Stomach smooth muscle (tissue), 2 donors: ENCODE results near the gene WDR35.
A peak's percentile ranks its signal among the peaks of the same experiment; 100 is the strongest.

ENCODE experiments used
- H3K27ac ChIP-seq: one replicate; pipeline ENCODE4 v1.7.0; 2013; ENCODE audit warnings: mild to moderate bottlenecking, low read length, inconsistent platforms
- H3K27me3 ChIP-seq, 2 donors: one replicate each; pipeline ENCODE4 v1.7.0; 2013; ENCODE audit warnings: low read length in 2 of 2; ENCODE audit not compliant: insufficient read depth in 2 of 2, control insufficient read depth in 1 of 2
- H3K36me3 ChIP-seq, 2 donors: one replicate each; pipeline ENCODE4 v1.7.0; 2013; ENCODE audit warnings: low read length in 2 of 2; ENCODE audit not compliant: control insufficient read depth in 2 of 2, insufficient read depth in 2 of 2
- H3K4me1 ChIP-seq: one replicate; pipeline ENCODE4 v1.7.0; 2013; ENCODE audit warnings: low read length; ENCODE audit not compliant: control insufficient read depth, insufficient read depth
- H3K4me3 ChIP-seq, 2 donors: one replicate each; pipeline ENCODE4 v1.7.0; 2013; ENCODE audit warnings: low read length in 2 of 2
- H3K9ac ChIP-seq, 2 donors: one replicate each; pipeline ENCODE4 v1.7.0; 2013; ENCODE audit warnings: low read length in 2 of 2, mild to moderate bottlenecking in 1 of 2
- H3K9me3 ChIP-seq, 2 donors: one replicate each; pipeline ENCODE4 v1.7.0; 2013; ENCODE audit warnings: low read length in 2 of 2; ENCODE audit not compliant: control insufficient read depth in 2 of 2
- donor health status: healthy.
- donor health status: Pancreatic carcinoma.

WDR35 gene

DNA sequence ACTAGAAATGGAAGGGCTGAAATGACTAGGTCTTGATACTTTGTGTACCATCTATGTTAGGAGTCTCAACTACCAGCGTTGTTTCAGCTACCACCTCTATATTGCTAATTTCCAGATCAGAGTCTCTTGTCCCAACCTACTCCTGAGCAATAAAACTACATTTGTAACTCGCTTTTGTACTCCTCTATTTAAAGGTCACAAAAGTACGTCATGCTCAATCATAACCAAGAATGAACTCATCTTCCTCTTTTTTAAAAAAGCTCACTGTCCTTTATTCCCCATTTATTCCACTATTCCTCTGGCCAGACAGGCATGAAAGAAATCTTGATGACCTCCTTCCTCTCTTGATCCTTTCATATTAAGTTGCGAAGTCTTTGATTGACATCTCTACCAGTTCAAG is 33.8 kb upstream of the WDR35 start:
- Histone ChIP-seq H3K9ac (no peak overlapping the region), H3K9me3 (no peaks in the 10 kb centered on the region), H3K27me3 (no peaks in the 10 kb centered on the region), H3K27ac (no peak overlapping the region), H3K36me3 (peaks cover 3 to 6% of the 10 kb centered on the region in 2 donors), H3K4me1 (peaks cover 7% of the 10 kb centered on the region), H3K4me3 (no peak overlapping the region)

DNA sequence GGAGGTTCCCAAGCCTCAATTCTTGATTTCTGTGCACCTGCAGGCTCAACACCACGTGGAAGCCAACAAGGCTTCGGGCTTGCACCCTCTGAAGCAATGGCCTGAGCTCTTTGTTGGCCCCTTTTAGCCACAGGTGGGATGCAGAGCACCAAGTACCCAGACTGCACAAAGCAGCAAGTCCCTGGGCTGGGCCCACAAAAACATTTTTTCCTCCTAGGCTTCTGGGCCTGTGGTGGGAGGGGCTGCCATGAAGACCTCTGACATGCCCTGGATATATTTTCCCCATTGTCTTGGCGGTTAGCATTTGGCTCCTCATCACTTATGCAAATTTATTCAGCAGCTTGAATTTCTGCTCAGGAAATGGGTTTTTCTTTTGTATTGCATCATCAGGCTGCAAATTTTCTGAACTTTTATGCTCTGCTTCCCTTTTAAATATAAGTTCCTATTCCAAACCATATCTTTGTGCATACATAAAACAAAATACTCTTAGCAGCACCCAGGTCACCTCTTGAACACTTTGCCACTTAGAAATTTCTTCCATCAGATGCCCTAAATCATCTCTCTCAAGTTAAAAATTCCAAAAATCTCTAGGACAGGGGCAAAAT is 31.6 kb upstream of the WDR35 start:
- peaks cover 2% of the 10 kb centered on the region for H3K4me1 ChIP-seq
- no peak overlapping the region for H3K9ac ChIP-seq
- no peak overlapping the region for H3K27ac ChIP-seq
- no peaks in the 10 kb centered on the region for H3K27me3 ChIP-seq
- H3K36me3 ChIP-seq, result no peaks in the 10 kb centered on the region
- H3K4me3 ChIP-seq, result no peak overlapping the region
- no peaks in the 10 kb centered on the region for H3K9me3 ChIP-seq

DNA sequence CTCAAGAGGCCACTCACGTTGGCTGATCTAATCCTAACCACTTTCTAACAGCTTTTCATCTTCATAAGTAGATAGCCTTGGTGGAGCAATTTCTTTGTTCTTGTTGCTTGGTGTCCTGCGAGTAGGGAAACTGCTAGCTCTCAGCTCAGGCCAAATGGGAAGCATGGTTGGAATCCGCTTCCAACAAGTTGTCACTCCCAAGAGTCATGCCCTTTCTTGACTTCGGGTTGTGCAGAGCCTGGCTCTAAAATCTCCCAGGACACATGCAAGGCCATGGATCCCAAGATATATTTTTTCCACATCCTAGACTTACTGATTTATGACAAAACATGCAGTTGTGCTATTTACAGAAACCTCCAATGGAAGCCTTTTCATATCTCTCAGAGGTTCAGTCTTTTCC is 29.8 kb upstream of the WDR35 start:
- H3K4me1 ChIP-seq, result peaks cover 2% of the 10 kb centered on the region
- no peaks in the 10 kb centered on the region for H3K27me3 ChIP-seq
- H3K4me3 ChIP-seq, result no peak overlapping the region
- H3K9ac ChIP-seq, result no peak overlapping the region
- no peaks in the 10 kb centered on the region for H3K36me3 ChIP-seq
- H3K27ac ChIP-seq, result no peak overlapping the region
- no peaks in the 10 kb centered on the region for H3K9me3 ChIP-seq

DNA sequence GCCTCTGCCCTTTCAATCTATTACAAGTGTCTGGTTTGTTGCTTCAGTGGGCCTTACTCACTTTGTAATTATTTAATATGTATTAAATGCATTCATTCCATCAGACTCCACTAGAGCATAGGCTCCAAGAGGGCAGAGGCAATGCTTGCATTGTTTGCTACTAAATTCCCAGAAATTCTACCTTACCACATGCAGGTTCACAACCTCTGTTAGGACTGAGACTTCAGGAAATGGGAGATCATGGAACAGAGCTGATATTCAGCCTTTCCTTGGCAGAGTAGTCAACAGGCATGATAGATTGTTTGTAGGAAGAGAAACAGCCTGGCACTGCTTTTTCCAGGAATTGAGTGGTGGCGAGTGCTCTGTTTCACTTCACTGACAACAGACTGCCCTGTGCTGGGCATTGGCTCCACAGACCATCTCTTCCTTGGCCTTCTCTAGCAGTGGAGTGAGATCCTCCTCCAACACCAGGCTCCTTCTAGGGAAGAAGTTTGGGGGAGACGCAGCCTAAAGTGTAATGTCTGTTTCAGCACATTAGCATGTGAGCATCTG is 28.8 kb upstream of the WDR35 start:
- H3K4me3 ChIP-seq, result no peak overlapping the region
- peaks cover 2% of the 10 kb centered on the region for H3K4me1 ChIP-seq
- no peaks in the 10 kb centered on the region for H3K27me3 ChIP-seq
- no peaks in the 10 kb centered on the region for H3K9me3 ChIP-seq
- H3K27ac ChIP-seq, result peak overlapping the region; percentile 18
- H3K36me3 ChIP-seq, result no peaks in the 10 kb centered on the region
- H3K9ac ChIP-seq, result no peak overlapping the region

DNA sequence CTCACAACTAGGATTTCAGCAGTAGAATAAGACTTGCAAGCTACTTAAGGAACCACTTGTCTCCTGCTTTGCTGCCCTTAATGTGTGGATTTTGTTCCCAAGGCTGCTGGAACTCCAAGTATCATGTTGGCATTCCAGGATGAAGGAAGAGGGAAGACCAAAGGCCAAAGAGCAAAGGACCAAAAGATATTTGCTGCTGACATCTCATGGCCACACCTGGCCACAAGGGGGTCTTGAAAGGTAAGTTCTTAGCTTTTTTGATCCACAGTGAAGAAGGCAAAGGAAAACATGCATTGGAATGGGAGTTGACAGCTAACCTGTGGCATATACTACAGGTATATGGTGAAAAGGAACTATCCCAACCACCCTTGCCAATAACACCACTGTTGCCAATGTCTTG is 26.4 kb upstream of the WDR35 start:
- Histone ChIP-seq H3K27me3 (peaks cover 4 to 9% of the 10 kb centered on the region in 2 donors), H3K9me3 (no peaks in the 10 kb centered on the region), H3K4me3 (no peak overlapping the region), H3K27ac (no peak overlapping the region), H3K36me3 (no peaks in the 10 kb centered on the region), H3K4me1 (peaks cover 15% of the 10 kb centered on the region), H3K9ac (no peak overlapping the region)

DNA sequence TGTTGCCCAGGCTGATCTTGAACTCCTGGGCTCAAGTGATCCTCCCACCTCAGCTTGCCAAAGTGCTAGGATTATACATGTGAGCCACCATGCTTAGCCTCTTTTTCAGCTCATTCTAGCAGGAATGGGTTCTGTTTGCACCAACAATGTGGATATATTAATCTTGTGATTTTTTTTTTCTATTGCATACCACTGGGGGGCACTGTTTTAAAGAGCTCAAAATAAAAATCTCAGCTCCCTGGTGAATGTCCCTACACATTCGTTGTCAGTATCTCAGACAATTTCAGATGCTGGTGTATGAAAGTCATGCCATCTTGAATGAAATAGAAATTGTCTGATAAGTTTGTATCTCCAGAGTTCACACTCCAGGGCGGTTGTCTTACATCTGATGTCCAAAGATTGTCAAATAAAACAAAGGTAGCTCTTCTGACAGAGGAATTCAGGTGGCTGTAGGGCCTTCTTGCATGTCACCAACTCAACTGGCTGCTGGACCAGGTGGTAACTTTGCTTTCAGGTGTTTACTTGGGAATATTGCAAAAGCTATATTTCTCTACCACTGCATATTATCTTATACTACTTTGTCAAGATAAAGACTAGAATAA is 25.7 kb upstream of the WDR35 start:
- Histone ChIP-seq H3K36me3 (no peaks in the 10 kb centered on the region), H3K27me3 (peaks cover 4 to 14% of the 10 kb centered on the region in 2 donors), H3K9ac (no peak overlapping the region), H3K4me1 (peaks cover 15% of the 10 kb centered on the region), H3K9me3 (no peaks in the 10 kb centered on the region), H3K27ac (no peak overlapping the region), H3K4me3 (no peak overlapping the region)

DNA sequence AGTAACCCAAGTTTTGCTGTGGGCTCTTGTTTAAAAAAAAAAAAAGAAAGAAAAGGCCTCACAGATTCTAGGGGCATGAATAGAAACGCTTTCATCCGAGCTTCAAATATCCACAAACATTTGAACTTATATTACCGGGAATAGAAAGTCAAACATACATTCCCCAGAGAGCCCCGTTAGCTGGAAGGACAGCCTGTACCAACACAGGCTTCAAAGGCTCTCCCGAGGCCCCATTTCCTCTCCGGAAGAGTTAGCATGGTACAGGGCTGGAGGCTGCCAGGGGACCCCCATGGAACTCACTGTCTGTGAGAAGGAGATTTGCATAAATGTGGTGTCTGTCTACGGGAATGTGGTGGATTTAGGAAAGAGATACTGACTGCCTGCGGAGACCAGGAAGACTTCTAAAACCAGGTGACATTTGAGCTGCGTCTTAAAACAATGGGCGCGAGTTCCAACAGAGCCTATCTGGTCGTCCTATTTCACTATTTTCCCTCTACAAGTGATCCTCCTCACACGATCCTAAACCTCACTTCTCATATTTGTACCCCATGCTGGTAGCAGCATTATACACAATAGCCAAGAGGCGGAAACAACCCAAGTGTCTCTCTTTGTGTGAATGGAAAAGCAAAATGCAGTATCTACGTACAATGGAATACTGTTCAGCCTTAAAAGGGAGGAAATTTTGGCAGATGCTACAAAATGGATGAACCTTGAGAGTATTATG is 23.4 kb upstream of the WDR35 start:
- Histone ChIP-seq H3K4me1 (peaks cover 12% of the 10 kb centered on the region), H3K27me3 (peaks cover 4 to 14% of the 10 kb centered on the region in 2 donors), H3K36me3 (no peaks in the 10 kb centered on the region), H3K27ac (peak overlapping the region; percentile 53), H3K4me3 (peak overlapping the region; percentile 49 to 74), H3K9ac (peak overlapping the region; percentile 57 to 60), H3K9me3 (no peaks in the 10 kb centered on the region)

DNA sequence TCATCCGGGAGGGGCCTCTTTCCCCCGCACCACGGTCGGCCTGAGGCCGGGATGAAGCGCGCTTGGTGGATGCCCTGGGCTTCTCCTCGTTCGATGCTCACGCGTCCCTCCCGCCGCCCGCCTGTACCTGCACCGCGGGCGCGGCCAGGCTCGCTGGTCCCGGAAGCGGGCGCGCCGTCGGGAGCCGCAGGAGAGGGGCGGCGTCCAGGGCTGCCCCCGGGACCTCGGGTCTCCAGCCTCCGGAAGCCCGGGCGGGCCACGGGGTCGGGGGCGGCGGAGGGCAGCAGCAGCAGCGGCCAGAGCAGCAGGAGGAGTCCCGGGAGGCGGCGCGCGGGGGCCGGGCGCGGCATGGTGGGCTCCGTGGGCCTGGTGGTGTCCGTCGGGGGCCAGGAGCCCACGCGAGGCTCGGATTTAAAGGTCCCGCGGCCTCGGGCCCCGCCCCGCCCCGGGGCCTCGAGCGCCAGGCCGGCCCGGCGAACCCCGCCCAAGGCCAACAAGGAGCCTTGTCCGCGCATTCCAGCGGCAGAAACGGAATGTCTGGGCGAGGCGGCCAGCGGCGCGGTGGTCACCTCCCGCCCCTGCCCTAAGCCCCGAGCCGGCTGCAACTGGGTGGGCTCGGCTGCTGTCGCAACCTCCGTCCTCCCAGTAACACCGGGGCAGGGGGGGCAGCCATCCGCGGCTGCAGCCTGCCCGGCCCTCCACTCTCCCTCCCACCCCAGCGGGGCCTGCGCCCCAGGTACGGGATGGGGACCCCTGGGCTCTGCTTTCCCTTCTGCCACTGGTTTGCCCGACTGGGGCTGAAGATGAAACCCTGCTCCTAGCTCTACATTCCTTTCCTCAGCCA is 22.6 kb upstream of the WDR35 start, which contains the start of gene MATN3:
TSS of gene MATN3 (minus strand) at position 387 of the 844 bp plus-strand sequence. CDS start at position 350, 37 bp downstream.
- Histone ChIP-seq H3K27me3 (peaks cover 4 to 14% of the 10 kb centered on the region in 2 donors), H3K9ac (peak within 1 kb of the TSS; percentile 57 to 60), H3K4me1 (peaks cover 12% of the 10 kb centered on the region), H3K4me3 (peak within 1 kb of the TSS; percentile 49 to 74), H3K27ac (peak within 1 kb of the TSS; percentile 53), H3K36me3 (no peaks in the 10 kb centered on the region), H3K9me3 (no peaks in the 10 kb centered on the region)

DNA sequence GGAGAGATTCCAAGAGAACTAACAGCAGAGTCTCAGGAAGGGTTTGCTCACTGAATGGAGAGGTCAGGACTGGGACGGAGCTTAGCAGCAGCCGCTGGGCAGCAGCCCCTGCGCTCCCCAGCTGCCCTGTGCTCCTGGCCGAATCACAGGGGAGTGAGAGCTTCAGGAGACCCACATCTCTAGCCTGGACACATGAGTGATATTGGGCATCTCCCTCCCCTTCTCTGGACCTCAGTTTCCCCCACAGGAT is 22.1 kb upstream of the WDR35 start:
- Histone ChIP-seq H3K9me3 (no peaks in the 10 kb centered on the region), H3K27me3 (peaks cover 4 to 14% of the 10 kb centered on the region in 2 donors), H3K36me3 (no peaks in the 10 kb centered on the region), H3K4me3 (peak overlapping the region; percentile 43 to 74), H3K4me1 (peaks cover 12% of the 10 kb centered on the region), H3K27ac (no peak overlapping the region), H3K9ac (peak overlapping the region in 1 of 2 donors; percentile 5)

DNA sequence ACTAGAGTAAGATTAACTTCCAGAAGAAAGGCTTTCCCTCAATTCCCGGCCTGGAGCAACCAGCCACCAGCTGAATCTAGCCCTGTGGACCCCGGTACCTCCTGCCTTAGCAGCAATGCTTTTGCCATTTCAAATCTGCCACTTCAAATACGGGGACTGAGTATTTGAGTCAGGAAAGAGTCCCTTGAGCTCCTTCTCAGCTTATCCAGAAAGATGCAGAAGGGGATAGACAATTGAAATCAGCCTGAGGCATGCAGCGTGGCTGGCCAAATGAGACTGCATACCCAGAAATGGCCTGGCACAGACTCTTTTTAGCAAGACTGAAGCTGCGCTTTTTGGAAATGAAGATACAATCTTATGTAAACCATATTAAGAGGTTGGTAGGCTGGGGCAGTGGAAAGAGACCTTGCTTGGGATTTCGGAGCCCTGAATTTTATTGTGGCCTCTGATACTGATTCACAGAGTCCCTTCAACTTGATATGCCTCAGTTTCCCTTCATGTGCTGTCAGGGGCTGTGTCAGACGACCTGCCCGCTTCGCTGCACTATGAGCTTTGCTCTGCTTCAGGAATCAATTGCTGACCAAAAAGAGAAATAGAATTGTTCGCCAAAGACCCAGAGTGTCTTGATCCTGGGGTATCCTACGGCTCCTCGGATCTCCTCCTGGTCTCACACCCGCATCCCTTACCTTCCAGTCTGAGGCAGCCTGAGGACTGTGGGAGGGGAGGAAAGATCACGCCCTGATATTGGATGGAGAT is 21.5 kb upstream of the WDR35 start:
- Histone ChIP-seq H3K9ac (no peak overlapping the region), H3K4me1 (peaks cover 12% of the 10 kb centered on the region), H3K27ac (no peak overlapping the region), H3K9me3 (no peaks in the 10 kb centered on the region), H3K4me3 (peak overlapping the region; percentile 43 to 74), H3K27me3 (peaks cover 4 to 14% of the 10 kb centered on the region in 2 donors), H3K36me3 (no peaks in the 10 kb centered on the region)
